MCF 10A (cell line): ENCODE measurements around the gene HBZ. TPM values are rescaled to one million over a fixed set of nuclear protein-coding genes. Genes with fewer than 3 reads are reported as not detected.

Experiments
- BruUV-seq: library from RNA; stranded (reverse); fragments of 400-500 nt; replicated peaks from 2 replicates; lab custom pipeline; 2021; lab: Mats Ljungman, UMichigan
- CTCF ChIA-PET: fragments of 300-600 bp; sonication (Branson Sonifier 250); formaldehyde crosslinking; extraction: SDS; loops from one replicate; lab custom pipeline; 2021; ENCODE audit warnings: antibody characterized with exemption, inconsistent platforms; lab: Yijun Ruan, JAX
- POLR2A ChIA-PET: fragments of 300-600, 350-650 bp; sonication (Branson Sonifier 250); formaldehyde crosslinking; extraction: SDS; loops from one replicate; lab custom pipeline; 2020; ENCODE audit warnings: antibody characterized with exemption, inconsistent platforms; lab: Yijun Ruan, JAX
- DNase-seq: peaks from one replicate; pipeline ENCODE4 v3.0.0-alpha.2; 2018; ENCODE audit not compliant: unreplicated experiment
- H3K27ac Mint-ChIP-seq: one replicate; pipeline ENCODE4 v1.8.0; 2022; ENCODE audit warnings: mild to moderate bottlenecking, low read depth, mixed read lengths; ENCODE audit not compliant: unreplicated experiment
- H3K27me3 Mint-ChIP-seq: one replicate; pipeline ENCODE4 v1.8.0; 2022; ENCODE audit warnings: mixed read lengths; ENCODE audit not compliant: insufficient read depth, unreplicated experiment
- H3K36me3 Mint-ChIP-seq: one replicate; pipeline ENCODE4 v1.8.0; 2022; ENCODE audit warnings: mild to moderate bottlenecking, moderate library complexity, mixed read lengths; ENCODE audit not compliant: insufficient read depth, unreplicated experiment
- H3K4me1 Mint-ChIP-seq: one replicate; pipeline ENCODE4 v1.8.0; 2022; ENCODE audit warnings: mixed read lengths; ENCODE audit not compliant: insufficient read depth, unreplicated experiment
- H3K4me3 Mint-ChIP-seq: one replicate; pipeline ENCODE4 v1.8.0; 2022; ENCODE audit warnings: mild to moderate bottlenecking, moderate library complexity, mixed read lengths; ENCODE audit not compliant: unreplicated experiment
- H3K9me3 Mint-ChIP-seq: one replicate; pipeline ENCODE4 v1.8.0; 2022; ENCODE audit warnings: mixed read lengths; ENCODE audit not compliant: unreplicated experiment
- CTCF ChIP-seq: fragments of 200-600 bp; IDR thresholded peaks from one replicate; pipeline ENCODE4 v1.8.0; 2022; ENCODE audit warnings: antibody characterized with exemption, mild to moderate bottlenecking; ENCODE audit not compliant: unreplicated experiment
- intact Hi-C: fragments of 100-400 bp; cut with micrococcal nuclease; formaldehyde crosslinking; loops from 2 replicates; pipeline ENCODE4 v1.14.1; 2022
- total RNA-seq: library from RNA; stranded (reverse); gene quantifications from 2 replicates; pipeline ENCODE4 v1.2.3, GENCODE V29; 2022

The HBZ gene
- total RNA-seq, 1 experiment from 2014 or later: not detected

- no peak for DNase-seq
- ChIA-PET POLR2A (no interaction called here), CTCF (interaction anchor here (1.5 kb wide), 1 partner anchor 10 kb away, joined by 6 read pairs; no protein-coding TSS in a partner anchor)
- H3K4me1 Mint-ChIP-seq: no peaks in the 10 kb centered on the region
- H3K4me3 Mint-ChIP-seq: no peak overlapping the region
- no peak overlapping the region for H3K27ac Mint-ChIP-seq
- H3K36me3 Mint-ChIP-seq: peaks cover 96% of the 10 kb centered on the region
- intact Hi-C loops: no loop called here
- H3K27me3 Mint-ChIP-seq: no peaks in the 10 kb centered on the region
- no TSS peak for BruUV-seq
- no peak for TF ChIP-seq CTCF
- H3K9me3 Mint-ChIP-seq: no peaks in the 10 kb centered on the region
Observed at GRCh38 chr16:191831-192230, 39.4 kb downstream of the HBZ start.

- no peaks in the 10 kb centered on the region for H3K9me3 Mint-ChIP-seq
- ChIA-PET POLR2A (no interaction called here), CTCF (interaction anchor here (1.4 to 1.5 kb wide), 2 partner anchors 11 to 169 kb away, joined by 3 to 6 read pairs; no protein-coding TSS in a partner anchor)
- BruUV-seq: no TSS peak
- H3K27me3 Mint-ChIP-seq: no peaks in the 10 kb centered on the region
- no peak overlapping the region for H3K4me3 Mint-ChIP-seq
- peaks cover 98% of the 10 kb centered on the region for H3K36me3 Mint-ChIP-seq
- H3K27ac Mint-ChIP-seq: no peak overlapping the region
- no peak for DNase-seq
- no peaks in the 10 kb centered on the region for H3K4me1 Mint-ChIP-seq
- TF ChIP-seq CTCF: no peak
- intact Hi-C loops: no loop called here
Observed at GRCh38 chr16:192686-193085, 40.2 kb downstream of the HBZ start.

GRCh38 chr16:193441-193840 is 41.0 kb downstream of the HBZ start:
- no peak for DNase-seq
- Mint-ChIP-seq H3K36me3 (peaks cover 98% of the 10 kb centered on the region), H3K4me3 (no peak overlapping the region), H3K4me1 (no peaks in the 10 kb centered on the region), H3K27me3 (no peaks in the 10 kb centered on the region), H3K27ac (no peak overlapping the region), H3K9me3 (no peaks in the 10 kb centered on the region)
- BruUV-seq: no TSS peak
- POLR2A ChIA-PET: no interaction called here
- no peak for TF ChIP-seq CTCF
- intact Hi-C loops: no loop called here
- CTCF ChIA-PET: interaction anchor here (1.4 kb wide), 1 partner anchor 169 kb away, joined by 3 read pairs; no protein-coding TSS in a partner anchor

- no peaks in the 10 kb centered on the region for H3K9me3 Mint-ChIP-seq
- ChIA-PET CTCF (interaction anchor here (0.6 to 2.0 kb wide), 3 partner anchors 13 to 129 kb away, joined by 3 to 8 read pairs (median 5); no protein-coding TSS in a partner anchor), POLR2A (interaction anchor here (1.1 kb wide), 1 partner anchor 32 kb away, joined by 4 read pairs; no protein-coding TSS in a partner anchor)
- H3K4me3 Mint-ChIP-seq: no peak overlapping the region
- no peak for TF ChIP-seq CTCF
- no TSS peak for BruUV-seq
- peaks cover 98% of the 10 kb centered on the region for H3K36me3 Mint-ChIP-seq
- intact Hi-C loops: no loop called here
- H3K4me1 Mint-ChIP-seq: no peaks in the 10 kb centered on the region
- no peak overlapping the region for H3K27ac Mint-ChIP-seq
- H3K27me3 Mint-ChIP-seq: no peaks in the 10 kb centered on the region
- DNase-seq: no peak
Observed at GRCh38 chr16:194516-194915, 42.1 kb downstream of the HBZ start.
